Ovary (tissue), 9 donors: ENCODE measurements around the gene HDGF. TPM values are rescaled to one million over a fixed set of nuclear protein-coding genes. Genes with fewer than 3 reads are reported as not detected.

Experiments used
- DNase-seq, 5 donors: peaks; one replicate each; pipeline ENCODE4 v3.0.0-alpha.2; 2019 to 2020
- H3K27ac ChIP-seq, 2 donors: fragments of 200-600 bp; one replicate each; pipeline versions ENCODE4 v1.5.1 to v1.8.0; 2019 to 2022
- H3K27me3 ChIP-seq: fragments of 200-600 bp; one replicate; pipeline ENCODE4 v1.8.0; 2022
- H3K36me3 ChIP-seq: fragments of 200-600 bp; sonication (generic); one replicate; pipeline ENCODE4 v1.5.1; 2019
- H3K4me1 ChIP-seq: one replicate; pipeline ENCODE4 v1.8.1; 2013; ENCODE audit warnings: mild to moderate bottlenecking, moderate library complexity; ENCODE audit not compliant: insufficient read depth
- H3K4me3 ChIP-seq: fragments of 200-600 bp; sonication (generic); one replicate; pipeline ENCODE4 v1.5.1; 2017
- H3K9me3 ChIP-seq, 2 donors: fragments of 200-600 bp in 1 of 2; sonication (generic) in 1 of 2; one replicate each; pipeline versions ENCODE4 v1.5.1 to v1.8.1; 2013 to 2019; ENCODE audit warnings: mild to moderate bottlenecking in 1 of 2, moderate library complexity in 1 of 2
- EP300 ChIP-seq: sonication (generic); formaldehyde crosslinking; IDR thresholded peaks from one replicate; pipeline ENCODE4 v1.6.1; 2017; ENCODE audit warnings: antibody characterized with exemption
- POLR2A ChIP-seq: fragments of 450-650 bp; IDR thresholded peaks from one replicate; pipeline ENCODE4 v1.6.1; 2017; ENCODE audit warnings: antibody characterized with exemption, mild to moderate bottlenecking, moderate library complexity
- WGBS, 3 donors: extraction: QIAGEN DNeasy Blood & Tissue Kit in 1 of 3; methylation state at CpG; one replicate each; pipeline versions ENCODE4 v1.1.5 to v1.1.7; 2013 to 2017; 5-methylcytosine and 5-hydroxymethylcytosine counted together
- intact Hi-C, 4 donors: fragments of 100-400 bp; cut with DNase I; formaldehyde crosslinking; loops; one replicate each; pipeline versions ENCODE4 v1.11.0 to v1.15.1; 2022 to 2023
- polyA plus RNA-seq, 2 donors: library from polyadenylated mRNA; stranded (reverse); fragments of 200-250 nt in 1 of 2; fragments of 350-450 nt in 1 of 2; fragmentation: Illumina TruSeq in 1 of 2; extraction: RNeasy Lipid Tissue Mini Kit (QIAGEN cat#74804) in 1 of 2; gene quantifications; one replicate each; pipeline ENCODE4 v1.2.3, GENCODE V29; 2013 to 2014
- total RNA-seq, 7 donors: library from RNA; depleted of rRNA in 2 of 7; stranded (reverse); fragments of >200 nt in 2 of 7; fragmentation: NEBNext Ultra II Directional in 3 of 7; extraction: Animal tissue kit (Norgen Biotek cat#: 25700) in 3 of 7; gene quantifications; one replicate each; pipeline versions ENCODE4 v1.1.0 to v1.2.4, GENCODE V29; 2016 to 2023
- TF ChIP-seq, protein P1 (sequence below), 3 donors: fragments of 450-650 bp in 2 of 3; fragments of 200-600 bp in 1 of 3; IDR thresholded peaks; one replicate each; pipeline versions ENCODE4 v1.5.1 to v1.8.0; 2016 to 2022; ENCODE audit warnings: antibody characterized with exemption in 3 of 3, mild to moderate bottlenecking in 1 of 3
- donor health status: DM: no; HTN: no; CAD: no; lungs with moderate emphysema.
- donor health status: DM: no; HTN: no; CAD: no.
- donor health status: Bipolar disorder and iron deficiency.
- donor health status: DM: yes; HTN: yes; CAD: no.
- donor health status: DM: no; HTN: no; CAD: no.
- donor health status: DM: yes; HTN: yes; CAD: no.

The HDGF gene
- total and polyA plus RNA-seq, 9 donors = 81.1 to 184 (median 146) TPM

DNA sequence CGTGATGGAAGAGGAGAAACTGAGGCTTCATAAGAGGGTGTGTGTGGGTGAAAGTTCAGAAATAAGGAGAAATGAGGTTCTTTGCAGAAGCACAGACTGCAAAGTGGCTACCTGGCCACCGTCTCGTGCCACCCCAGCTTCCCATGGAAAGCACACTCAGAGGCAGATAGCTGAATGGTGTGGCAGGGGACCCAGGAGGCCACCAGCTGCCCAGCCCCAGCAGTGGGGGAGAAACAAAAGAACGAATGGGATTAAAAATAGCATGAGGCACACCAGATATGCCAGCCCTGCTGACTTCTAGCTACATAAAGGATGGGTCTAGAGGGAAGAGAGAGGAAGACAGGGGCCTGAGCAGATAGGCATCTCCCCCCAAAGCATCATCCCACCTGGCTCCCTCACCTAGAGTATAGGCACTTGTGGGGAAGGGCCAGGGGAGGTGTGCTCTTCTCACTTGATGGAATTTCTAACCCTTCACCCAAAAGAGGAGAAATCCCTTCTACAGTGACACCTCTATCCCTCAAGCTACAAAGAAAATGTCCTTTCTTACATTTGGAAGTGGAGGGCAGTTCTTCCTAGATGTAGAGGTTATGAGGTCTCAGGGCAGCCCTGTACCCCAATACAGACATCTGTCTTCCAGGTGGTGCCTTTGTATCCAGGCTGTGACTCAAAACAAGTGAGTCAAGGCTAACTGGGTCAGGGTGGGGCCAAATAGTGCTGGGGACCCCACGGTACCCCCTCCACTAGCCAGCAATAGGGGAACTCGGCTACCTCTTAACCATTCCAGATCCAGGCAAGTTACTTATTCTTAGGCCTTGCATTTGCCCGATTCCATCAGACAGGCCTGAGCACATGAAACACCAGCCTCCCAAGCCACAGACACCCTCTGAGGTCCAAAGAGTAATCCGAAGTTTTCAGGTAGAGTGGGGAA is 3.5 kb downstream of the HDGF start:
- no peaks in the 10 kb centered on the region for H3K36me3 ChIP-seq
- TF ChIP-seq, protein P1, sequence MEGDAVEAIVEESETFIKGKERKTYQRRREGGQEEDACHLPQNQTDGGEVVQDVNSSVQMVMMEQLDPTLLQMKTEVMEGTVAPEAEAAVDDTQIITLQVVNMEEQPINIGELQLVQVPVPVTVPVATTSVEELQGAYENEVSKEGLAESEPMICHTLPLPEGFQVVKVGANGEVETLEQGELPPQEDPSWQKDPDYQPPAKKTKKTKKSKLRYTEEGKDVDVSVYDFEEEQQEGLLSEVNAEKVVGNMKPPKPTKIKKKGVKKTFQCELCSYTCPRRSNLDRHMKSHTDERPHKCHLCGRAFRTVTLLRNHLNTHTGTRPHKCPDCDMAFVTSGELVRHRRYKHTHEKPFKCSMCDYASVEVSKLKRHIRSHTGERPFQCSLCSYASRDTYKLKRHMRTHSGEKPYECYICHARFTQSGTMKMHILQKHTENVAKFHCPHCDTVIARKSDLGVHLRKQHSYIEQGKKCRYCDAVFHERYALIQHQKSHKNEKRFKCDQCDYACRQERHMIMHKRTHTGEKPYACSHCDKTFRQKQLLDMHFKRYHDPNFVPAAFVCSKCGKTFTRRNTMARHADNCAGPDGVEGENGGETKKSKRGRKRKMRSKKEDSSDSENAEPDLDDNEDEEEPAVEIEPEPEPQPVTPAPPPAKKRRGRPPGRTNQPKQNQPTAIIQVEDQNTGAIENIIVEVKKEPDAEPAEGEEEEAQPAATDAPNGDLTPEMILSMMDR (IDR thresholded peaks at IDR 0.05) = no peak
- no peak for TF ChIP-seq EP300
- no peak for TF ChIP-seq POLR2A
- DNase-seq = no peak
- no peaks in the 10 kb centered on the region for H3K9me3 ChIP-seq
- peak overlapping the region; percentile 93 to 96 for H3K27ac ChIP-seq
- peaks cover 25% of the 10 kb centered on the region for H3K4me1 ChIP-seq
- H3K4me3 ChIP-seq = peak overlapping the region; percentile 66
- no peaks in the 10 kb centered on the region for H3K27me3 ChIP-seq
- intact Hi-C loops = no loop called here
- WGBS, 3 donors = 5 to 9% (median 8%) methylated on average over 8 of the region's 8 CpGs

DNA sequence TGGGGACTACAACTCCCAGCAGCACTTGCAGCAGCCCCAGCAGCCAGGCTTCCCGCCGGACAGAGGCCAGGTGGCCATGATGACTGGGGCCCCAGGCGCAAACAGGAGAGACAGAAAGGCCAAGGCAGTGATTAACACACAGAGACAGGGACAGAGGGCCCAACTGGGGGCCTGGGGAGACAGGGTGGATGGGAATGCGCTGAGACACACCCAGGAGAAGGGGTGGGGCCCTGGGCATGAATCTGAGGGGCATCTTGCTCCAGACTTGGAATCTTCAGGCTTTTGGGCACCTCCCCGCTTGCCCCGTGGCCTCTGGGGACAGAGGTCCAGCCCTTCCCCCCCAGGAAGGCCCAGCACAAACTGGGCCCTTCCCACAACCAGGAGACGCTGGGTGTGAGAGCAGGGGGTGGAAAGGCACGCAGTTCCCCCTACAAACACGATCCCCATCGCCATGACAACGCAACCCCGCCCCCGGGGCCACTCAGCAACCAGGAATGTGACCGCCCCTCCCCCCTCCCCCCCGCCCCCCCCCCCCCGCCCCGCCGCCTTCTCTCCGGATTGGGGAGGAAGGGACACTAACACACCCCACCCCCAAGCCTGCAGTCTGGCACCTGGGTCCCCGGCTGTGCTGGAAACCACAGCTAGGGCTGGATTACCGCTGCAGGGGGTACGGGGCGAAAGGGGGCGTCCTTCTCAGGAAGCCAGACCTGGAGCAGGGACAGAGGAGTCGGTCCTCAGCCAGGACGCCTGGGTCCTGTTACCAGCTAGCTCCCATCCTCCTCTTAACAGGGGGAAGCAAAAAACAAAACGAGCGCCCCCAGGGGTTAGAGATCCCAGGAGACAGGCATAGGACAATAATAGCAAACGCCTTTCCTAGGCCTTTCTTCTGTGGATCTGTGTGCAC is 4.5 kb downstream of the HDGF start:
- peak overlapping the region; percentile 93 to 96 for H3K27ac ChIP-seq
- H3K27me3 ChIP-seq = no peaks in the 10 kb centered on the region
- no peaks in the 10 kb centered on the region for H3K9me3 ChIP-seq
- DNase-seq = peak; percentile 95 to 99 (median 98)
- peaks cover 23% of the 10 kb centered on the region for H3K4me1 ChIP-seq
- intact Hi-C loops = no loop called here
- WGBS, 3 donors = 1 to 2% (median 2%) methylated on average over 19 to 24 of the region's 29 CpGs
- peak overlapping the region; percentile 66 for H3K4me3 ChIP-seq
- no peak for TF ChIP-seq EP300
- TF ChIP-seq POLR2A = peak; percentile 85
- TF ChIP-seq, protein P1 (IDR thresholded peaks at IDR 0.05) = peak in 1 of 3 donors; percentile 29
- no peaks in the 10 kb centered on the region for H3K36me3 ChIP-seq

DNA sequence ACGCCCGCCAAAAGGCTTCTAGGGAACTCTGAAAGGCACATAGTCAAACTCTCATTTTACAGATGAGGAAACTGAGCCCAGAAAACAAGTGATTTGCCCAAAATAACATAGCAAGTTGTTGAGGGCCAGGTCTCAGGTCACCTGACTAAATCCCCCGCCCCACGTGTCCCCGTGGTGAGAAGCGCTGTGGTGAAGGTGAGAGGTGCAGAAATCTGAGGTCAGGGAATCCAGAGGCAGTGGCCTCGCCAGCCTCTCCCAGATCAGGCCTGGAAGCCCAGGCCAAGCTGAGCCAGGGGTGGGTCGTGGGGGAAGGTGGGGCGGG is 5.1 kb downstream of the HDGF start:
- Histone ChIP-seq H3K4me1 (peaks cover 25% of the 10 kb centered on the region), H3K9me3 (no peaks in the 10 kb centered on the region), H3K4me3 (peak overlapping the region; percentile 66), H3K27me3 (no peaks in the 10 kb centered on the region), H3K36me3 (no peaks in the 10 kb centered on the region), H3K27ac (peak overlapping the region; percentile 93 to 96)
- DNase-seq = no peak
- WGBS, 3 donors = 39 to 52% (median 45%) methylated on average over 9 of the region's 9 CpGs
- intact Hi-C loops = no loop called here
- TF ChIP-seq POLR2A (no peak), EP300 (no peak)
- TF ChIP-seq, protein P1 (IDR thresholded peaks at IDR 0.05) = no peak

DNA sequence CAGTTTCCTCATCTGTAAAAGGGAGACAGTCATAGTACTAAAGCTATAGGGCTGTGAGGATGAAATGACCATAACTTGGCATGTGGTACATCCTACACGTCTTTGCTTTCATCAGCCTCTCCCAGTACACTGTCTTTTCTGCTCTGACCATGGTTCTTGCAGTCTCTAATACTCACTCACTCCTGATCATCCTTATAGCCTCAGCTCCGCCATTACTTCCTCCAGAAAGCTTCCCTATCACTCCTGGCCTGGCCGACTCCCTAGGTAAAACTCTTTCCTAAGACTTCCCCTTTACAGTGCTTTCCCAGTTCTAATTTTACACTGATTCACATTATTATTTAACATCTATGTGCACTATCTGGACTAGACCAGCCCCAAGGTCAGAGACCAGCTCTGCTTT is 5.6 kb downstream of the HDGF start:
- DNase-seq = no peak
- H3K27me3 ChIP-seq = no peaks in the 10 kb centered on the region
- no peaks in the 10 kb centered on the region for H3K36me3 ChIP-seq
- 60 to 65% (median 60%) methylated on average over 3 of the region's 3 CpGs for WGBS, 3 donors
- TF ChIP-seq, protein P1 (IDR thresholded peaks at IDR 0.05) = no peak
- no peak for TF ChIP-seq POLR2A
- TF ChIP-seq EP300 = no peak
- H3K27ac ChIP-seq = peak overlapping the region in 1 of 2 donors; percentile 93
- no peaks in the 10 kb centered on the region for H3K9me3 ChIP-seq
- H3K4me1 ChIP-seq = peaks cover 27% of the 10 kb centered on the region
- H3K4me3 ChIP-seq = no peak overlapping the region
- intact Hi-C loops = no loop called here
